Transverse colon (tissue), 4 donors: ENCODE measurements around the gene GKN1. TPM values are rescaled to one million over a fixed set of nuclear protein-coding genes. Genes with fewer than 3 reads are reported as not detected.

Experiments
- DNase-seq: peaks from one replicate; pipeline ENCODE4 v3.0.0-alpha.2; 2019
- H3K27ac ChIP-seq, 4 donors: fragments of 200-600 bp; sonication (generic); 2 replicates each; pipeline ENCODE4 v1.5.1; 2016 to 2018; ENCODE audit warnings: inconsistent platforms in 4 of 4
- H3K27me3 ChIP-seq: fragments of 200-600 bp; sonication (generic); 2 replicates; pipeline ENCODE4 v1.5.1; 2017; ENCODE audit warnings: inconsistent platforms
- H3K36me3 ChIP-seq, 4 donors: fragments of 200-600 bp; sonication (generic); 2 replicates each; pipeline ENCODE4 v1.5.1; 2017 to 2019; ENCODE audit warnings: inconsistent platforms in 4 of 4
- H3K4me1 ChIP-seq, 4 donors: fragments of 200-600 bp; sonication (generic); 2 replicates each; pipeline ENCODE4 v1.5.1; 2017 to 2020; ENCODE audit warnings: inconsistent platforms in 4 of 4
- H3K4me3 ChIP-seq, 4 donors: fragments of 200-600 bp; sonication (generic); 1 replicate in 1 of 4; 2 replicates in 3 of 4; pipeline versions ENCODE4 v1.5.1 to v1.6.1; 2017 to 2019; ENCODE audit warnings: inconsistent platforms in 4 of 4
- H3K9me3 ChIP-seq, 2 donors: fragments of 200-600 bp; sonication (generic); 2 replicates each; pipeline ENCODE4 v1.5.1; 2017 to 2019; ENCODE audit warnings: inconsistent platforms in 2 of 2
- CTCF ChIP-seq, 5 experiments: fragments of 200-600 bp in 3 of 5; fragments of 450-650 bp in 2 of 5; sonication (generic) in 3 of 5; IDR thresholded peaks; 1 replicate in 2 of 5; 2 replicates in 3 of 5; pipeline ENCODE4 v1.5.1; 2016 to 2017; ENCODE audit warnings: antibody characterized with exemption in 5 of 5, inconsistent platforms in 3 of 5, mild to moderate bottlenecking in 2 of 5, moderate library complexity in 1 of 5
- EP300 ChIP-seq: sonication (generic); formaldehyde crosslinking; IDR thresholded peaks from one replicate; pipeline ENCODE4 v1.6.1; 2017; ENCODE audit warnings: antibody characterized with exemption, low read depth
- POLR2A ChIP-seq: fragments of 450-650 bp; IDR thresholded peaks from one replicate; pipeline ENCODE4 v1.6.1; 2016; ENCODE audit warnings: antibody characterized with exemption, mild to moderate bottlenecking, moderate library complexity
- POLR2AphosphoS5 ChIP-seq, 3 donors: sonication (generic); formaldehyde crosslinking; IDR thresholded peaks; one replicate each; pipeline ENCODE4 v1.6.1; 2016; ENCODE audit warnings: antibody characterized with exemption in 3 of 3
- WGBS, 2 donors: methylation state at CpG; one replicate each; pipeline ENCODE4 v1.1.5; 2018; ENCODE audit warnings: low coverage in 1 of 2; 5-methylcytosine and 5-hydroxymethylcytosine counted together
- in situ Hi-C, 4 donors: fragments of 200-750 bp; cut with MboI; loops; one replicate each; pipeline versions ENCODE4 v1.15.0 to v1.15.1; 2017; ENCODE audit warnings: low sequenced_read_pairs in 3 of 4, low pct_ligation_motif_present in 1 of 4, low pct_unique_long_range_greater_than_20kb in 1 of 4
- intact Hi-C: fragments of 100-400 bp; cut with DNase I; formaldehyde crosslinking; loops from one replicate; pipeline ENCODE4 v1.15.1; 2023; ENCODE audit warnings: low total_unique reads
- total RNA-seq, 4 donors: library from RNA; depleted of rRNA; stranded (reverse); fragments of >200 nt; gene quantifications; one replicate each; pipeline ENCODE4 v1.1.0, GENCODE V29; 2016

The GKN1 gene
- total RNA-seq, 4 donors from 2014 or later: not detected

GRCh38 chr2:69021727-69022126 is 47.3 kb downstream of the GKN1 start:
- WGBS, 2 donors: 79 to 91% methylated on average over 4 of the region's 4 CpGs
- DNase-seq: no peak
- in situ Hi-C loops (loop anchor here in 1 of 4 donors (5.0 kb wide), 1 partner anchor 281 kb away; no protein-coding TSS in a partner anchor), intact Hi-C loops (no loop called here)
- Histone ChIP-seq H3K4me3 (no peak overlapping the region), H3K27ac (no peak overlapping the region), H3K27me3 (peaks cover 5% of the 10 kb centered on the region), H3K9me3 (no peaks in the 10 kb centered on the region), H3K36me3 (no peaks in the 10 kb centered on the region), H3K4me1 (peaks cover 11 to 37% (median 16%) of the 10 kb centered on the region in 4 donors)
- TF ChIP-seq POLR2A (no peak), CTCF (IDR thresholded peaks at IDR 0.05) (no peak), POLR2AphosphoS5 (IDR thresholded peaks at IDR 0.05) (no peak), EP300 (no peak)

GRCh38 chr2:69022548-69022947 is 48.1 kb downstream of the GKN1 start:
- WGBS, 2 donors: 73% methylated on average over 1 of the region's 1 CpG; no CpG with 5 or more reads in 1 of the 2 donors
- TF ChIP-seq POLR2AphosphoS5 (IDR thresholded peaks at IDR 0.05): no peak
- TF ChIP-seq EP300: no peak
- TF ChIP-seq CTCF (IDR thresholded peaks at IDR 0.05): no peak
- no peak for TF ChIP-seq POLR2A
- Histone ChIP-seq H3K27ac (no peak overlapping the region), H3K27me3 (no peaks in the 10 kb centered on the region), H3K4me1 (peaks cover 11 to 29% (median 15%) of the 10 kb centered on the region in 4 donors), H3K4me3 (no peak overlapping the region), H3K9me3 (no peaks in the 10 kb centered on the region), H3K36me3 (no peaks in the 10 kb centered on the region)
- intact Hi-C loops (no loop called here), in situ Hi-C loops (loop anchor here in 1 of 4 donors (5.0 kb wide), 1 partner anchor 280 kb away; no protein-coding TSS in a partner anchor)
- no peak for DNase-seq

GRCh38 chr2:69023236-69023635 is 48.8 kb downstream of the GKN1 start:
- intact Hi-C loops: no loop called here

GRCh38 chr2:69026026-69026425 is 51.6 kb downstream of the GKN1 start:
- in situ Hi-C loops: no loop called here
- peak; percentile 44 for DNase-seq
- WGBS, 2 donors: 43 to 47% methylated on average over 1 to 4 of the region's 4 CpGs

More at GRCh38 chr2:69023236-69023635, 48.8 kb downstream of the GKN1 start:
- no peak overlapping the region for H3K27ac ChIP-seq
- H3K27me3 ChIP-seq: no peaks in the 10 kb centered on the region
- H3K36me3 ChIP-seq: no peaks in the 10 kb centered on the region
- no peak for DNase-seq
- in situ Hi-C loops: loop anchor here in 1 of 4 donors (5.0 kb wide), 1 partner anchor 279 kb away; no protein-coding TSS in a partner anchor
- H3K4me1 ChIP-seq: peaks cover 11 to 27% (median 15%) of the 10 kb centered on the region in 4 donors
- TF ChIP-seq POLR2A (no peak), CTCF (IDR thresholded peaks at IDR 0.05) (no peak), EP300 (no peak), POLR2AphosphoS5 (IDR thresholded peaks at IDR 0.05) (no peak)
- no peaks in the 10 kb centered on the region for H3K9me3 ChIP-seq
- H3K4me3 ChIP-seq: no peak overlapping the region
- WGBS, 2 donors: 91 to 100% methylated on average over 2 of the region's 2 CpGs

More at GRCh38 chr2:69026026-69026425, 51.6 kb downstream of the GKN1 start:
- H3K4me1 ChIP-seq: peaks cover 4 to 17% (median 9%) of the 10 kb centered on the region in 4 donors
- H3K4me3 ChIP-seq: no peak overlapping the region
- intact Hi-C loops: no loop called here
- H3K27me3 ChIP-seq: no peaks in the 10 kb centered on the region
- no peaks in the 10 kb centered on the region for H3K36me3 ChIP-seq
- no peak overlapping the region for H3K27ac ChIP-seq
- H3K9me3 ChIP-seq: no peaks in the 10 kb centered on the region
- TF ChIP-seq POLR2AphosphoS5 (IDR thresholded peaks at IDR 0.05) (no peak), EP300 (no peak), CTCF (IDR thresholded peaks at IDR 0.05) (peak; percentile 45 to 72 (median 60))
